HEK293T (cell line): ENCODE results near the gene C5orf22.

Source experiments
- CTCF ChIA-PET: fragments of 350-600 bp; formaldehyde crosslinking; extraction: SDS; loops from one replicate; lab custom pipeline; 2021; ENCODE audit warnings: antibody characterized with exemption, inconsistent platforms; lab: Yijun Ruan, JAX
- POLR2A ChIA-PET: fragments of 350-600 bp; formaldehyde crosslinking; extraction: SDS; loops from one replicate; lab custom pipeline; 2020; ENCODE audit warnings: antibody characterized with exemption, inconsistent platforms; lab: Yijun Ruan, JAX
- DNase-seq: peaks from one replicate; pipeline ENCODE4 v3.0.0; 2012; ENCODE audit warnings: mixed read lengths; ENCODE audit errors: extremely low spot score
- ARNT ChIP-seq: fragments of 450-650 bp; IDR thresholded peaks from 2 replicates; pipeline ENCODE4 v1.6.1; 2017; ENCODE audit warnings: mild to moderate bottlenecking
- BHLHE40 ChIP-seq: fragments of 450-650 bp; IDR thresholded peaks from 2 replicates; pipeline ENCODE4 v1.6.1; 2016; ENCODE audit warnings: mild to moderate bottlenecking, moderate library complexity, borderline replicate concordance
- CTBP1 ChIP-seq: fragments of 450-650 bp; IDR thresholded peaks from 2 replicates; pipeline ENCODE4 v1.6.1; 2016; ENCODE audit warnings: borderline replicate concordance
- ELF4 ChIP-seq: fragments of 450-650 bp; IDR thresholded peaks from 2 replicates; pipeline ENCODE4 v1.6.1; 2017; ENCODE audit warnings: antibody characterized with exemption
- FOXA1 ChIP-seq: fragments of 450-650 bp; IDR thresholded peaks from 2 replicates; pipeline ENCODE4 v1.6.1; 2016; ENCODE audit warnings: mild to moderate bottlenecking
- FOXK2 ChIP-seq: fragments of 450-650 bp; IDR thresholded peaks from 2 replicates; pipeline ENCODE4 v1.6.1; 2016; ENCODE audit warnings: mild to moderate bottlenecking
- FOXM1 ChIP-seq: fragments of 450-650 bp; IDR thresholded peaks from 2 replicates; pipeline ENCODE4 v1.6.1; 2017; ENCODE audit warnings: mild to moderate bottlenecking, borderline replicate concordance
- HDGF ChIP-seq: fragments of 450-650 bp; IDR thresholded peaks from 2 replicates; pipeline ENCODE4 v1.6.1; 2017; ENCODE audit warnings: antibody characterized with exemption, borderline replicate concordance
- L3MBTL2 ChIP-seq: fragments of 450-650 bp; conservative IDR thresholded peaks from 2 replicates; pipeline ENCODE4 v1.6.1; 2016; ENCODE audit warnings: mild to moderate bottlenecking
- LEF1 ChIP-seq: fragments of 450-650 bp; IDR thresholded peaks from 2 replicates; pipeline ENCODE4 v1.6.1; 2017; ENCODE audit warnings: mild to moderate bottlenecking, borderline replicate concordance
- NFRKB ChIP-seq: fragments of 450-650 bp; IDR thresholded peaks from 2 replicates; pipeline ENCODE4 v1.6.1; 2016; ENCODE audit warnings: mild to moderate bottlenecking, moderate library complexity
- PKNOX1 ChIP-seq: fragments of 450-650 bp; IDR thresholded peaks from 2 replicates; pipeline ENCODE4 v1.6.1; 2016
- SP1 ChIP-seq: fragments of 450-650 bp; IDR thresholded peaks from 2 replicates; pipeline ENCODE4 v1.6.1; 2017
- SUZ12 ChIP-seq: fragments of 450-650 bp; IDR thresholded peaks from 2 replicates; pipeline ENCODE4 v1.6.1; 2016; ENCODE audit warnings: mild to moderate bottlenecking
- TARDBP ChIP-seq: fragments of 450-650 bp; IDR thresholded peaks from 2 replicates; pipeline ENCODE4 v1.6.1; 2016
- ZNF384 ChIP-seq: fragments of 450-650 bp; IDR thresholded peaks from 2 replicates; pipeline ENCODE4 v1.6.1; 2016

C5orf22 gene

GRCh38 chr5:31569068-31569467 is 37.0 kb downstream of the C5orf22 start:
- no peak for DNase-seq
- CTCF ChIA-PET = no interaction called here

GRCh38 chr5:31573494-31574142 is 41.5 kb downstream of the C5orf22 start:
- POLR2A ChIA-PET = interaction anchor here (1.0 kb wide), 1 partner anchor 65 kb away, joined by 3 read pairs; no protein-coding TSS in a partner anchor

More at GRCh38 chr5:31569068-31569467, 37.0 kb downstream of the C5orf22 start:
- POLR2A ChIA-PET = no interaction called here
- TF ChIP-seq TARDBP = no peak
- TF ChIP-seq ZNF384 = no peak
- TF ChIP-seq SUZ12 = no peak
- no peak for TF ChIP-seq ARNT
- TF ChIP-seq L3MBTL2 = no peak
- TF ChIP-seq FOXM1 = no peak
- TF ChIP-seq FOXK2 = no peak
- TF ChIP-seq SP1 = no peak
- no peak for TF ChIP-seq CTBP1
- no peak for TF ChIP-seq FOXA1
- no peak for TF ChIP-seq LEF1
- no peak for TF ChIP-seq NFRKB
- TF ChIP-seq BHLHE40 = no peak
- no peak for TF ChIP-seq ELF4
- no peak for TF ChIP-seq HDGF
- no peak for TF ChIP-seq PKNOX1

GRCh38 chr5:31574772-31575171 is 42.7 kb downstream of the C5orf22 start:
- ChIA-PET POLR2A (interaction anchor here (1.0 kb wide), 1 partner anchor 64 kb away, joined by 3 read pairs; no protein-coding TSS in a partner anchor), CTCF (no interaction called here)
- DNase-seq = no peak
- TF ChIP-seq HDGF = no peak
- TF ChIP-seq L3MBTL2 = no peak
- TF ChIP-seq TARDBP = no peak
- TF ChIP-seq FOXA1 = no peak
- no peak for TF ChIP-seq ELF4
- no peak for TF ChIP-seq BHLHE40
- TF ChIP-seq NFRKB = no peak
- TF ChIP-seq SUZ12 = no peak
- no peak for TF ChIP-seq CTBP1
- TF ChIP-seq FOXK2 = no peak
- no peak for TF ChIP-seq ARNT
- no peak for TF ChIP-seq LEF1
- TF ChIP-seq ZNF384 = no peak
- TF ChIP-seq FOXM1 = no peak
- TF ChIP-seq SP1 = no peak
- no peak for TF ChIP-seq PKNOX1

More at GRCh38 chr5:31573494-31574142, 41.5 kb downstream of the C5orf22 start:
- no peak for DNase-seq
- no peak for TF ChIP-seq FOXK2
- TF ChIP-seq L3MBTL2 = no peak
- no peak for TF ChIP-seq FOXM1
- TF ChIP-seq SP1 = no peak
- no peak for TF ChIP-seq SUZ12
- TF ChIP-seq HDGF = no peak
- TF ChIP-seq PKNOX1 = no peak
- TF ChIP-seq CTBP1 = no peak
- no peak for TF ChIP-seq ELF4
- TF ChIP-seq ARNT = no peak
- no peak for TF ChIP-seq LEF1
- no peak for TF ChIP-seq NFRKB
- no peak for TF ChIP-seq TARDBP
- CTCF ChIA-PET = no interaction called here

GRCh38 chr5:31577438-31577837 is 45.3 kb downstream of the C5orf22 start:
- no peak for DNase-seq
- ChIA-PET POLR2A (no interaction called here), CTCF (interaction anchor here (0.7 kb wide), 1 partner anchor 289 kb away, joined by 3 read pairs; no protein-coding TSS in a partner anchor)
- TF ChIP-seq ELF4 = no peak
- TF ChIP-seq NFRKB = no peak
- no peak for TF ChIP-seq FOXM1
- no peak for TF ChIP-seq ARNT
- TF ChIP-seq ZNF384 = no peak
- TF ChIP-seq PKNOX1 = no peak
- TF ChIP-seq LEF1 = no peak
- no peak for TF ChIP-seq HDGF
- TF ChIP-seq TARDBP = no peak
- TF ChIP-seq BHLHE40 = no peak
- TF ChIP-seq FOXK2 = no peak
- TF ChIP-seq FOXA1 = no peak
- no peak for TF ChIP-seq L3MBTL2
- TF ChIP-seq CTBP1 = no peak

- DNase-seq = no peak
Measured at GRCh38 chr5:31579558-31579957, 47.5 kb downstream of the C5orf22 start.

More at GRCh38 chr5:31579558-31579957, 47.5 kb downstream of the C5orf22 start:
- POLR2A ChIA-PET = no interaction called here
- CTCF ChIA-PET = interaction anchor here (1.1 kb wide), 1 partner anchor 514 kb away, joined by 3 read pairs; no protein-coding TSS in a partner anchor
- TF ChIP-seq LEF1 (no peak), BHLHE40 (no peak), FOXM1 (no peak), L3MBTL2 (no peak), ELF4 (no peak), HDGF (no peak), SUZ12 (no peak), ZNF384 (no peak), ARNT (no peak), NFRKB (no peak), SP1 (no peak), FOXK2 (no peak), TARDBP (no peak), CTBP1 (no peak)
